HEK293 (cell line): ENCODE results near the gene RNU7-1.

ENCODE experiments used
- TCF7L2 ChIP-seq: IDR thresholded peaks from 2 replicates; pipeline ENCODE4 v1.6.1; 2011; ENCODE audit warnings: low read depth, mild to moderate bottlenecking, inconsistent platforms, low read length, moderate library complexity, borderline replicate concordance
- ZBTB21 ChIP-seq: fragments of 450-650 bp; formaldehyde crosslinking; IDR thresholded peaks from 2 replicates; pipeline ENCODE4 v1.5.1; 2017; ENCODE audit warnings: missing biosample characterization, missing genetic modification characterization
- ZFP3 ChIP-seq: fragments of 450-650 bp; formaldehyde crosslinking; IDR thresholded peaks from 2 replicates; pipeline ENCODE4 v1.5.1; 2016; ENCODE audit warnings: low read depth, missing biosample characterization, missing genetic modification characterization
- ZNF121 ChIP-seq: fragments of 450-650 bp; formaldehyde crosslinking; IDR thresholded peaks from 2 replicates; pipeline ENCODE4 v1.5.1; 2016; ENCODE audit warnings: missing biosample characterization, missing genetic modification characterization
- ZNF133 ChIP-seq: fragments of 450-650 bp; formaldehyde crosslinking; IDR thresholded peaks from 2 replicates; pipeline ENCODE4 v1.5.1; 2016; ENCODE audit warnings: missing biosample characterization, missing genetic modification characterization
- ZNF280D ChIP-seq: fragments of 450-650 bp; formaldehyde crosslinking; IDR thresholded peaks from 2 replicates; pipeline ENCODE4 v1.5.1; 2016; ENCODE audit warnings: missing biosample characterization, missing genetic modification characterization
- ZNF610 ChIP-seq: fragments of 450-650 bp; formaldehyde crosslinking; IDR thresholded peaks from 2 replicates; pipeline ENCODE4 v1.5.1; 2016; ENCODE audit warnings: missing biosample characterization, missing genetic modification characterization, borderline replicate concordance
- ZNF785 ChIP-seq: fragments of 450-650 bp; formaldehyde crosslinking; IDR thresholded peaks from 2 replicates; pipeline ENCODE4 v1.5.1; 2016; ENCODE audit warnings: missing biosample characterization, missing genetic modification characterization
- TF ChIP-seq, protein P1 (sequence below): fragments of 450-650 bp; formaldehyde crosslinking; IDR thresholded peaks from 2 replicates; pipeline ENCODE4 v1.5.1; 2016; ENCODE audit warnings: missing biosample characterization, missing genetic modification characterization
- TF ChIP-seq, protein P2 (sequence below): IDR thresholded peaks from 2 replicates; pipeline ENCODE4 v1.6.1; 2011; ENCODE audit warnings: mild to moderate bottlenecking, low read depth, low read length, borderline replicate concordance
- TF ChIP-seq, protein P3 (sequence below): fragments of 450-650 bp; formaldehyde crosslinking; IDR thresholded peaks from 2 replicates; pipeline ENCODE4 v1.5.1; 2016; ENCODE audit warnings: missing biosample characterization, missing genetic modification characterization

GRCh38 chr12:6957741-6958608, 14.4 kb downstream of the RNU7-1 start:
- TF ChIP-seq, protein P1, sequence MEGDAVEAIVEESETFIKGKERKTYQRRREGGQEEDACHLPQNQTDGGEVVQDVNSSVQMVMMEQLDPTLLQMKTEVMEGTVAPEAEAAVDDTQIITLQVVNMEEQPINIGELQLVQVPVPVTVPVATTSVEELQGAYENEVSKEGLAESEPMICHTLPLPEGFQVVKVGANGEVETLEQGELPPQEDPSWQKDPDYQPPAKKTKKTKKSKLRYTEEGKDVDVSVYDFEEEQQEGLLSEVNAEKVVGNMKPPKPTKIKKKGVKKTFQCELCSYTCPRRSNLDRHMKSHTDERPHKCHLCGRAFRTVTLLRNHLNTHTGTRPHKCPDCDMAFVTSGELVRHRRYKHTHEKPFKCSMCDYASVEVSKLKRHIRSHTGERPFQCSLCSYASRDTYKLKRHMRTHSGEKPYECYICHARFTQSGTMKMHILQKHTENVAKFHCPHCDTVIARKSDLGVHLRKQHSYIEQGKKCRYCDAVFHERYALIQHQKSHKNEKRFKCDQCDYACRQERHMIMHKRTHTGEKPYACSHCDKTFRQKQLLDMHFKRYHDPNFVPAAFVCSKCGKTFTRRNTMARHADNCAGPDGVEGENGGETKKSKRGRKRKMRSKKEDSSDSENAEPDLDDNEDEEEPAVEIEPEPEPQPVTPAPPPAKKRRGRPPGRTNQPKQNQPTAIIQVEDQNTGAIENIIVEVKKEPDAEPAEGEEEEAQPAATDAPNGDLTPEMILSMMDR, result no peak
- TF ChIP-seq, protein P2, sequence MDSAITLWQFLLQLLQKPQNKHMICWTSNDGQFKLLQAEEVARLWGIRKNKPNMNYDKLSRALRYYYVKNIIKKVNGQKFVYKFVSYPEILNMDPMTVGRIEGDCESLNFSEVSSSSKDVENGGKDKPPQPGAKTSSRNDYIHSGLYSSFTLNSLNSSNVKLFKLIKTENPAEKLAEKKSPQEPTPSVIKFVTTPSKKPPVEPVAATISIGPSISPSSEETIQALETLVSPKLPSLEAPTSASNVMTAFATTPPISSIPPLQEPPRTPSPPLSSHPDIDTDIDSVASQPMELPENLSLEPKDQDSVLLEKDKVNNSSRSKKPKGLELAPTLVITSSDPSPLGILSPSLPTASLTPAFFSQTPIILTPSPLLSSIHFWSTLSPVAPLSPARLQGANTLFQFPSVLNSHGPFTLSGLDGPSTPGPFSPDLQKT, result no peak
- TF ChIP-seq, protein P3, sequence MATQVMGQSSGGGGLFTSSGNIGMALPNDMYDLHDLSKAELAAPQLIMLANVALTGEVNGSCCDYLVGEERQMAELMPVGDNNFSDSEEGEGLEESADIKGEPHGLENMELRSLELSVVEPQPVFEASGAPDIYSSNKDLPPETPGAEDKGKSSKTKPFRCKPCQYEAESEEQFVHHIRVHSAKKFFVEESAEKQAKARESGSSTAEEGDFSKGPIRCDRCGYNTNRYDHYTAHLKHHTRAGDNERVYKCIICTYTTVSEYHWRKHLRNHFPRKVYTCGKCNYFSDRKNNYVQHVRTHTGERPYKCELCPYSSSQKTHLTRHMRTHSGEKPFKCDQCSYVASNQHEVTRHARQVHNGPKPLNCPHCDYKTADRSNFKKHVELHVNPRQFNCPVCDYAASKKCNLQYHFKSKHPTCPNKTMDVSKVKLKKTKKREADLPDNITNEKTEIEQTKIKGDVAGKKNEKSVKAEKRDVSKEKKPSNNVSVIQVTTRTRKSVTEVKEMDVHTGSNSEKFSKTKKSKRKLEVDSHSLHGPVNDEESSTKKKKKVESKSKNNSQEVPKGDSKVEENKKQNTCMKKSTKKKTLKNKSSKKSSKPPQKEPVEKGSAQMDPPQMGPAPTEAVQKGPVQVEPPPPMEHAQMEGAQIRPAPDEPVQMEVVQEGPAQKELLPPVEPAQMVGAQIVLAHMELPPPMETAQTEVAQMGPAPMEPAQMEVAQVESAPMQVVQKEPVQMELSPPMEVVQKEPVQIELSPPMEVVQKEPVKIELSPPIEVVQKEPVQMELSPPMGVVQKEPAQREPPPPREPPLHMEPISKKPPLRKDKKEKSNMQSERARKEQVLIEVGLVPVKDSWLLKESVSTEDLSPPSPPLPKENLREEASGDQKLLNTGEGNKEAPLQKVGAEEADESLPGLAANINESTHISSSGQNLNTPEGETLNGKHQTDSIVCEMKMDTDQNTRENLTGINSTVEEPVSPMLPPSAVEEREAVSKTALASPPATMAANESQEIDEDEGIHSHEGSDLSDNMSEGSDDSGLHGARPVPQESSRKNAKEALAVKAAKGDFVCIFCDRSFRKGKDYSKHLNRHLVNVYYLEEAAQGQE (tag by site-specific recombination), result no peak
- no peak for TF ChIP-seq ZNF133 (tag by site-specific recombination)
- TF ChIP-seq ZNF121 (tag by site-specific recombination), result no peak
- no peak for TF ChIP-seq ZFP3 (tag by site-specific recombination)
- TF ChIP-seq ZNF280D, result no peak
- TF ChIP-seq ZNF610 (tag by site-specific recombination), result no peak
- TF ChIP-seq ZBTB21 (tag by site-specific recombination), result no peak
- no peak for TF ChIP-seq ZNF785
- TF ChIP-seq TCF7L2, result no peak
